GM21367 (cell line): ENCODE measurements around the gene SKP1.
"Not testable (repeated sequence)": the region's sequence is repeated elsewhere in the genome, so short reads cannot be mapped to it uniquely, and the experiment has no call there.

Source experiments
- ATAC-seq: cut with Tn5 transposase; IDR thresholded peaks from one replicate; pipeline ENCODE4 v1.9.1; 2021; ENCODE audit not compliant: unreplicated experiment

Gene SKP1

GRCh38 chr5:134176511-134177368, at the start of gene SKP1:
SKP1 (minus strand) TSS chr5:134176950; CDS start chr5:134174022, 2,928 bp downstream.
- peak; percentile 65 for ATAC-seq

DNA sequence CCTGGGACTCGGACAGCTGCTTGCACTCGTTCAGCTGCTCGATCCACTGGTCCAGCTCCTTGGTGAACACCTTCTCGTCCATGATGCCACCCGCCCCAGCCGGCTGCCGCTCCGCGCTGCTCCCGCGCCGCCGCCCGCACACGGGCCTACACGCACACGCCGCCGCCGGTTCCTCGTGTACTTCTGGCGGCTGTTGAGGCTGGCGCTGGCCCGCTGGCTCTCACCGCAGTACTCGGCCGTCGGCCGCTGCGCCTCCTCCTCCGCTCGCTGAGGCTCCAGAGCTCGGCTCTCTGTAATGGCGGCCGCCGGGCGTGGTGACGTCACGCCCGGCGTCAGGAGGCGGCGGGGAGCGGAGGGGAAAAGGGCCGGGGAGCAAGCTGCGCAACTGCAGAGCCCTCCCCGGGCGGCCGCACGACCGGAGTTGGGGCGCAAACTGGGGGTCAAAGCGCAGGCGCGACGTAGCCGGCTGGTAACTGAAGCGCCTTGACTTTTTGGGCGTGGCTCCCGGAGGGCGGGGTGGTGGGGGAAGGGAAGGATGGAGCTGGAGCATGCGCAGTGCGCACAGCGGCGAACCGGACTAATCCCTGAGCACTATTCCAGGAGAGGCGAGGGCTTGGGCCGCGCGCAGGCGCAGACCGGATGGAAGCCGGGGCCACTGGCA, 49.2 kb upstream of the SKP1 start, which contains the start of gene PPP2CA:
Gene PPP2CA (minus strand): TSS at position 294 of the 661 bp plus-strand sequence. CDS start 212 bp downstream, at position 82.
- ATAC-seq = peak; percentile 79

DNA sequence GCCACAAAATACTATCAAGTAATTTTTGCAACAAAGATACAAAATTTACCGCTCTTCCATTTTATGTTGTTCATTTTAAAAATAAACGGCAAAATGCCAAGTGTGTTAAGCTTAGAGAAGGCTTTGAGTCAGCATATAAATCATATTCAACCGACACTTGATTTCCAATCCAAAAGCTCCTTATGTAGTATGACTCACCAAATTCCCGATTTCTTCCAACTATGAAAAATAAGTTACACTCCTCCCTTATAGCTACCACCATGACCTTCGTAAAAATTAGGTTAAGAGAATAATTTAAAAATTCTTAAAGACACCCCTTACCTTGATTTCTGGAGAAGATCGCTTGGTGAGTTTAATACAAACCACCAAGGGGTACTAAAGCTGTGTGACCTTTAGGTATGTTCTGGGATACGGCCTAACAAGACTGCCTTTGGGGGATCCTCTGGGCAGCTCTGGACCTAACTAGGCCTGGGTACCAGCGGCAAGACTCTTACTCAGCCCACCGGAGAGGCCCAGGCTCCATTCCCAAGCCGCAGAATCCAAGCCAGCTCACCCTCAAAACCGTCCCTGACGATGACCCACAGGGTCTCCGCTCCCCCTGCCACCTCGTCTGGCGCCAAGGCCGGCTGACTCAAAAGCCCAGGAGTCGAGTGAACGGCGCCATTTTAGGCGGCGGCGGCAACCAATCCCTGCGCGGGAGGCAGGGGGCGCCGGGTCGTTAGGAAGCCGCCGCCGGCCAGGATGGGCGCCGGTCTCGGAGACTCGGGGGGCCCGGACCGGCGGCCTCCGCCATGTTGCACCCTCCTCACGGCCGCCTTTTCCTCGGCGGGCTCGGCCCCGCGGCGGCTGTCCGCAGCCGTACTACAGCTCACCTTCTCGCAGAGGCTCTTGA, 48.4 kb upstream of the SKP1 start:
- ATAC-seq = peak; percentile 26

DNA sequence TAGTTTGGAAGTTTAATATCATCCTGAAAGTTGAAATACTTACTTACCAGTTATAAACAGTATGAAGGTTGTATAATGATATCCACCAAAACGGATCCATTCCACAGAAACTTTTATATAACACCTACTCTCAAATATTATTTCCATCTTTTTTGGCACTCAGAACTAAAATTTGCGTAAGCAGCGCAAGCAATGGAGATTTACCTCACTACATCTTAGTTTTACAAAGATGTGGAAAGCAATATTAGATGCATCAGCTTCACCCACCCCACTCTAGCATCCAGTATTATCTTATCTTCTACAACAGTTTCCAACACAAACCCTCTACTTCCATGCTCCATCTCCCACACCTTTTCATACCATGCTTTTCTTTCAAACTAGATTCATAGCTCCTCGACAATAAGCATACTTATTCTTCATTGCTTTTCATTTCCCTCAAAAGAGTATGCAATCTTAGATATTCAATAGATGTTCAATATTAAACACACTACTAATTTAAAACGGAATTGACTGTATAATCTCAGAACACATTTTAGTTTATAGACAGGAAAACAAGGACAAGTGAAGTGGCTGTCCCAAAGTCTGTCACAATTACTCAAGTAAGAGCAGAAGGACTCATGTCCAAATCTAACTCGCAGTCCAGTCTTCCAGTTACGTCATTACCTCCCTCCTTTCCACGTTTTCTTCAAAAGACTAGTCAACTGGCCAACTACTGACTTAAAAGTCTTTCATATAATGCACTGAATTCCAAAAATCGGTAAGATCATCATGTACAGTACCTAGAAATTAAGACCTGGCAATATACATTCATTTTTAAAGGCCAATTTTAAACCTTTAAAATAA, 46.9 kb upstream of the SKP1 start:
- ATAC-seq = no peak

GRCh38 chr5:134221690-134222089, 44.9 kb upstream of the SKP1 start:
- ATAC-seq = not testable (repeated sequence)

GRCh38 chr5:134215757-134216156, 39.0 kb upstream of the SKP1 start:
- no peak for ATAC-seq

- not testable (repeated sequence) for ATAC-seq
Observed at GRCh38 chr5:134211263-134212031, 34.7 kb upstream of the SKP1 start.

GRCh38 chr5:134209477-134210245, 32.9 kb upstream of the SKP1 start:
- no peak for ATAC-seq

- ATAC-seq = no peak
Observed at GRCh38 chr5:134207696-134208095, 30.9 kb upstream of the SKP1 start.

GRCh38 chr5:134206627-134207160, 29.9 kb upstream of the SKP1 start:
- ATAC-seq = no peak

DNA sequence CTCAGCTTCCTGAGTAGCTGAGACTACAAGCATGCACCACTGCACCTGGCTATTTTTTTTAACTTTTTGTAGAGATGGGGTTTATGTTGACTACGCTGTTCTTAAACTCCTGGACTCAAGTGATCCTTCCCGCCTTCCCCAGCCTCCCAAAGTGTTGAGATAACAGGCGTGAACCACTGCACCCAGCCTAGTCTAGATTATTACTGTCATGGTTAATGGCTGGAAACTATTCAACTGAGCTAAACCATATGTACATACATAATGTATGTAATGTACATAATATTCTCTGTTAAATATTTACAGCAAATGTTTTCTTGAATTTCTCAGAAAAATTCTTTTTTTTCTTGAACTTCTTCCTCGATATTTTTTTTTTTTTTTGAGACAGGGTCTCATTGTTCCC, 27.8 kb upstream of the SKP1 start:
- no peak for ATAC-seq

DNA sequence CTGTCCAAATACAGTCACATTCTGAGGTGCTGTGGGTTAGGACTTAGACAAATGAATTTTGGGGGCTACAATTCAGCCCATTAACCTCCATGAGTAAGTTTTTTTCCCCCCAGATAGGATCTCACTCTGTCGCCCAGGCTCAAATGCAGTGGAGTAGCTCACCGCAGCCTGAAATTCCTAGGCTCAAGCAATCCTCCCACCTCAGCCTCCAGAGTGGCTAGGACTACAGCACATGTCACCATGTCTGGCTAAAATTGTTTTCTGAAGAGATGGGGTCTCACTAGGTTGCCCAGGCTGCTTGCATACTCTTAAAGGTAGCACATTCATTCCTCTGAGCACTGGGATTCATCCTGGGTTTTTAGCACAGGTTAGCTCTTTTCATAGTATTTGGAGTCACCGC, 26.9 kb upstream of the SKP1 start:
- no peak for ATAC-seq

DNA sequence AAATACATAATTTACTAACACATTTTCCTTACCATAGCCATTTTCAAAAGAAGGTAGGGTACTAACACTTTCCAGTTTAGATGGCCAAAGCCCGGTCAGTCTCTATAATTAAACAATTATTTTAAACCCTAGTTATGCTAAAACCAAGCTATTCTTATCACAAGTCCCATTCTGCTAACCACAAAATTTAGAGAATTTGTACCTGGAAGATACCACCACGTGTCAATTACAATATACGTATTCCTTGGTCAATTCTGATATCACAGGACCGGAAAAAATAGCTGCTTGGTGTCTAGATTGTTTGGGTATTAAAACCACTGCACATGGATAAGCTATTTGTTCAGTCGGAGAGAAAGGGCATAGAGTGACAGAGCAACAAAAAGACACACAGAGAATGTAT, 18.9 kb upstream of the SKP1 start:
- no peak for ATAC-seq

- no peak for ATAC-seq
Observed at GRCh38 chr5:134189031-134189430, 12.3 kb upstream of the SKP1 start.

DNA sequence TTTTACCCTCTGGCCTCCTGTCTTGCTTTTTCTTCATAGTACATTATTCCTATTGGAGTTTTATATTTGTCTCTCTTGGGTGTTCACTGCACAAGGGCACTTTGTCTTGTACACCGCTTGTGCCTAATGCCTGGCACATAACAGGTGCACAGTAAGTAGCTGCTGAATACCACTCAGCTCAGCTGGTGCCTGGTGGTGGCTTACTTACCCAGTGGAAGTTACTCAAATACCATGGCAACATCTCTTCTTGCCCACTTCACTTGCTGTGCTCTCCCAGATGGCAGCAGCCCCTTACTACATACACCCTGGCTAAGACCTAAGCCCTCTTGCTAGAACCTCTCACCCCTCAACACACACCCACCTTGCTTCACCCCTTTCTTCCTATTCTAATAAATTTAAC, 11.3 kb upstream of the SKP1 start:
- ATAC-seq = no peak

DNA sequence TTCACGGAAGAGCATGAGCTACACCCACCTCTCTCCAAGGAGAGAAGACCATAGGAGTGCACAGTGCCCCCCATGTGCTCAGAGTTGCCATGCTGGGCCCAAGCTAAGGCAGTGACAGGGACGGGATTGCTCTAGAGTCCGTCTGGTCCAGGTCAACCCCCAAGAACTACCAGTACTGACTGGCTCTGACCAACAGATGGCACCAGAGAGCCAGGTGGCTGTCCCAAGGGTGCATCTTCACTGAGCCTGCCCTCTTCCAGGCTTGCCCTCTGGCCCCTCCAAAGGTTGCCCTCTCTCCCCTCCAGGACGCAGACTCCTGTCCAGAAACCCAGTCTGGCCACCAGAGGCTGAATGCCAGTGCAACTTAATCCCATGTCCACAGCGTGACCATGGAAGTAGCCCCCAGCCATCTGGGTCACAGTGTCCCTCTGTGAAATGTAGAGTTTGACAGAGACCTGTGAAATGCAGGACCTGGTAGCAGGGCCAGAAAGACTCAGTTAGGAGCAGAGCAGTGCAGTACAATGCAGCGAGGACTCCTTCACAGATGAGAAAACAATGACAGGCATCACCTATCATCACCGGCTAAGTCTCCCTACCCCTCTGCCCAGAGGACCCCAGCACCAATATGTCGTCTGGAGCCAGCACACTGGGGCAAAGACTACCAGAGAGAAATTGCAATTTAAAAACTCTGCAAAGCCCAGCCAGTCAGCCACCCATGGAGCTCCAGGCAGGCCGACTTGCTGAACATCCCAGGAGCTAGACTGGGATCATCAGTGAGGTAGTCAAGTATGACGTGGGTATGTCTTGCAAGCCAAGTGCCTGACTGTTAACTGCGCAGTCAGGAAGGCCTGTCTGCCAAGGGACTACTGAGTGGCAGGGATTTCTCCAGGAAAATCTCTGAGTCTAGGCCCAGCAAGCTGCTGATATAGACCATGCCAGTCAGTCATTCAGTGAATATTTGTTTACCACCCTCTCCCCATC, 7.7 kb upstream of the SKP1 start:
- ATAC-seq = peak; percentile 71

GRCh38 chr5:134183481-134183880, 6.7 kb upstream of the SKP1 start:
- ATAC-seq = no peak

DNA sequence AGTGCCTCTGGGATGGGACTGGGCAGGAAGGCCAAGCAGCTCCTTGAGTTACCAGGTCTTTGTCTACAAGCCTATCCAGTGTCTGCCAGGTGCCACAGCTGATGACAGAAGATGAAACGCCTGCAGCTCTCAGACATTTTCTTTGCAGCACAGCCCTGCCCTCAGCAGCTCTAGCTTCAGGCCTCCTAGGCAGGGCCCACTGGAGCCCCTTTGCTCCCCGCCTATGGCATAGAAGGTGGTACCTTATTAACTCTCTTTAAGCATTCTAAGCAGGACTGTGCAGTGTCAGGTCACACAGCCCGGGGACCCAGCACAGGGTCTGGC, 1.3 kb upstream of the SKP1 start:
- no peak for ATAC-seq
